Breast epithelium (tissue), 3 donors: ENCODE data around the gene TADA2A.

Experiments used
- CTCF ChIP-seq, 3 donors: fragments of 450-650 bp; IDR thresholded peaks; one replicate each; pipeline ENCODE4 v1.5.1; 2016 to 2017; ENCODE audit warnings: antibody characterized with exemption in 3 of 3, mild to moderate bottlenecking in 3 of 3, moderate library complexity in 3 of 3
- POLR2A ChIP-seq: fragments of 450-650 bp; IDR thresholded peaks from one replicate; pipeline ENCODE4 v1.6.1; 2016; ENCODE audit warnings: antibody characterized with exemption, mild to moderate bottlenecking, moderate library complexity
- POLR2AphosphoS5 ChIP-seq, 3 donors: sonication (generic); formaldehyde crosslinking; IDR thresholded peaks; one replicate each; pipeline ENCODE4 v1.6.1; 2017; ENCODE audit warnings: antibody characterized with exemption in 3 of 3

GRCh38 chr17:37365589-37365988, 41.1 kb upstream of the TADA2A start:
- TF ChIP-seq CTCF (IDR thresholded peaks at IDR 0.05) (no peak), POLR2A (no peak), POLR2AphosphoS5 (IDR thresholded peaks at IDR 0.05) (no peak)
